Esophagus muscularis mucosa (tissue), 4 donors: ENCODE results near the gene ITPA. TPM values are rescaled to one million over a fixed set of nuclear protein-coding genes. Genes with fewer than 3 reads are reported as not detected.

Experiments
- DNase-seq: peaks from one replicate; pipeline ENCODE4 v3.0.0-alpha.2; 2017; ENCODE audit errors: extremely low spot score
- H3K27ac ChIP-seq, 4 donors: fragments of 200-600 bp; sonication (generic); replicated peaks in 1 of 4; 1 replicate in 3 of 4; 2 replicates in 1 of 4; pipeline ENCODE4 v1.5.1; 2016 to 2019; ENCODE audit warnings: mild to moderate bottlenecking in 1 of 4
- H3K27me3 ChIP-seq, 4 donors: fragments of 200-600 bp; sonication (generic); one replicate each; pipeline versions ENCODE4 v1.5.1 to v1.6.0; 2016 to 2019
- H3K36me3 ChIP-seq, 4 donors: fragments of 200-600 bp; sonication (generic); one replicate each; pipeline ENCODE4 v1.5.1; 2016 to 2019
- H3K4me1 ChIP-seq, 4 donors: fragments of 200-600 bp; sonication (generic); one replicate each; pipeline ENCODE4 v1.5.1; 2016 to 2019
- H3K4me3 ChIP-seq, 4 donors: fragments of 200-600 bp; sonication (generic); 1 replicate in 2 of 4; 2 replicates in 2 of 4; pipeline ENCODE4 v1.5.1; 2016 to 2019; ENCODE audit warnings: mild to moderate bottlenecking in 4 of 4, moderate library complexity in 1 of 4
- H3K9me3 ChIP-seq, 4 donors: fragments of 200-600 bp; sonication (generic); 1 replicate in 3 of 4; 2 replicates in 1 of 4; pipeline ENCODE4 v1.5.1; 2016 to 2019
- CTCF ChIP-seq, 3 experiments: fragments of 200-600 bp in 2 of 3; fragments of 450-650 bp in 1 of 3; sonication (generic) in 2 of 3; IDR thresholded peaks; one replicate each; pipeline ENCODE4 v1.5.1; 2017 to 2019; ENCODE audit warnings: antibody characterized with exemption in 3 of 3, mild to moderate bottlenecking in 2 of 3, moderate library complexity in 1 of 3
- EP300 ChIP-seq: sonication (generic); formaldehyde crosslinking; IDR thresholded peaks from one replicate; pipeline ENCODE4 v1.6.1; 2017; ENCODE audit warnings: antibody characterized with exemption
- POLR2A ChIP-seq: fragments of 450-650 bp; IDR thresholded peaks from one replicate; pipeline ENCODE4 v1.6.1; 2017; ENCODE audit warnings: antibody characterized with exemption, moderate library complexity, mild to moderate bottlenecking, low read depth
- POLR2AphosphoS5 ChIP-seq, 2 donors: sonication (generic); formaldehyde crosslinking; IDR thresholded peaks; one replicate each; pipeline ENCODE4 v1.6.1; 2017; ENCODE audit warnings: antibody characterized with exemption in 2 of 2
- WGBS: methylation state at CpG from one replicate; pipeline ENCODE4 v1.1.5; 2018; 5-methylcytosine and 5-hydroxymethylcytosine counted together
- intact Hi-C: fragments of 100-400 bp; cut with DNase I; formaldehyde crosslinking; loops from one replicate; pipeline ENCODE4 v1.15.1; 2023
- total RNA-seq, 4 donors: library from RNA; depleted of rRNA; stranded (reverse); fragments of >200 nt; gene quantifications; one replicate each; pipeline versions ENCODE4 v1.1.0 to v1.2.1, GENCODE V29; 2016

Gene ITPA
- total RNA-seq, 4 donors from 2014 or later = 18.7 to 30.0 (median 27.8) TPM

- Histone ChIP-seq H3K9me3 (no peaks in the 10 kb centered on the region), H3K36me3 (peaks cover 0 to 27% (median 12%) of the 10 kb centered on the region in 4 donors), H3K4me3 (no peak overlapping the region), H3K4me1 (no peaks in the 10 kb centered on the region), H3K27me3 (no peaks in the 10 kb centered on the region), H3K27ac (no peak overlapping the region)
- intact Hi-C loops = no loop called here
- WGBS = 80% methylated on average over 15 of the region's 42 CpGs
- no peak for DNase-seq
- TF ChIP-seq CTCF (IDR thresholded peaks at IDR 0.05) = no peak
Measured at GRCh38 chr20:3227936-3228749, 18.8 kb downstream of the ITPA start.

- intact Hi-C loops = no loop called here
- WGBS = 100% methylated on average over 1 of the region's 11 CpGs
- Histone ChIP-seq H3K27me3 (no peaks in the 10 kb centered on the region), H3K4me1 (no peaks in the 10 kb centered on the region), H3K27ac (no peak overlapping the region), H3K36me3 (peaks cover 0 to 22% (median 9%) of the 10 kb centered on the region in 4 donors), H3K9me3 (no peaks in the 10 kb centered on the region), H3K4me3 (no peak overlapping the region)
- TF ChIP-seq POLR2AphosphoS5 (IDR thresholded peaks at IDR 0.05) (no peak), POLR2A (no peak), EP300 (no peak), CTCF (IDR thresholded peaks at IDR 0.05) (no peak)
- no peak for DNase-seq
Measured at GRCh38 chr20:3228750-3229032, 19.4 kb downstream of the ITPA start.

GRCh38 chr20:3229158-3229557 is 19.9 kb downstream of the ITPA start:
- WGBS = 89% methylated on average over 3 of the region's 22 CpGs
- Histone ChIP-seq H3K27ac (no peak overlapping the region), H3K4me1 (no peaks in the 10 kb centered on the region), H3K9me3 (no peaks in the 10 kb centered on the region), H3K36me3 (peaks cover 0 to 17% (median 5%) of the 10 kb centered on the region in 4 donors), H3K4me3 (no peak overlapping the region), H3K27me3 (peaks cover 0 to 2% (median 0%) of the 10 kb centered on the region in 4 donors)
- no peak for DNase-seq
- no peak for TF ChIP-seq POLR2AphosphoS5 (IDR thresholded peaks at IDR 0.05)
- no peak for TF ChIP-seq CTCF (IDR thresholded peaks at IDR 0.05)
- TF ChIP-seq EP300 = no peak
- no peak for TF ChIP-seq POLR2A
- intact Hi-C loops = no loop called here

- Histone ChIP-seq H3K27ac (no peak overlapping the region), H3K27me3 (peaks cover 0 to 7% (median 0%) of the 10 kb centered on the region in 4 donors), H3K36me3 (peaks cover 0 to 11% (median 5%) of the 10 kb centered on the region in 4 donors), H3K4me1 (no peaks in the 10 kb centered on the region), H3K9me3 (no peaks in the 10 kb centered on the region), H3K4me3 (no peak overlapping the region)
- WGBS = 91% methylated on average over 7 of the region's 14 CpGs
- intact Hi-C loops = no loop called here
- no peak for TF ChIP-seq POLR2A
- no peak for TF ChIP-seq EP300
- no peak for TF ChIP-seq POLR2AphosphoS5 (IDR thresholded peaks at IDR 0.05)
- TF ChIP-seq CTCF (IDR thresholded peaks at IDR 0.05) = no peak
- DNase-seq = no peak
Measured at GRCh38 chr20:3229798-3230197, 20.5 kb downstream of the ITPA start.

- H3K36me3 ChIP-seq = peaks cover 0 to 10% (median 3%) of the 10 kb centered on the region in 4 donors
Measured at GRCh38 chr20:3231116-3231515, 21.8 kb downstream of the ITPA start.

More at GRCh38 chr20:3231116-3231515, 21.8 kb downstream of the ITPA start:
- Histone ChIP-seq H3K27ac (no peak overlapping the region), H3K27me3 (peaks cover 0 to 20% (median 0%) of the 10 kb centered on the region in 4 donors), H3K4me1 (no peaks in the 10 kb centered on the region), H3K9me3 (no peaks in the 10 kb centered on the region), H3K4me3 (no peak overlapping the region)
- WGBS = 92% methylated on average over 21 of the region's 21 CpGs
- intact Hi-C loops = no loop called here
- no peak for DNase-seq
- TF ChIP-seq EP300 (no peak), POLR2A (no peak), POLR2AphosphoS5 (IDR thresholded peaks at IDR 0.05) (no peak), CTCF (IDR thresholded peaks at IDR 0.05) (no peak)
